ENCODE measurements around the gene PNLIPRP2.

DNA sequence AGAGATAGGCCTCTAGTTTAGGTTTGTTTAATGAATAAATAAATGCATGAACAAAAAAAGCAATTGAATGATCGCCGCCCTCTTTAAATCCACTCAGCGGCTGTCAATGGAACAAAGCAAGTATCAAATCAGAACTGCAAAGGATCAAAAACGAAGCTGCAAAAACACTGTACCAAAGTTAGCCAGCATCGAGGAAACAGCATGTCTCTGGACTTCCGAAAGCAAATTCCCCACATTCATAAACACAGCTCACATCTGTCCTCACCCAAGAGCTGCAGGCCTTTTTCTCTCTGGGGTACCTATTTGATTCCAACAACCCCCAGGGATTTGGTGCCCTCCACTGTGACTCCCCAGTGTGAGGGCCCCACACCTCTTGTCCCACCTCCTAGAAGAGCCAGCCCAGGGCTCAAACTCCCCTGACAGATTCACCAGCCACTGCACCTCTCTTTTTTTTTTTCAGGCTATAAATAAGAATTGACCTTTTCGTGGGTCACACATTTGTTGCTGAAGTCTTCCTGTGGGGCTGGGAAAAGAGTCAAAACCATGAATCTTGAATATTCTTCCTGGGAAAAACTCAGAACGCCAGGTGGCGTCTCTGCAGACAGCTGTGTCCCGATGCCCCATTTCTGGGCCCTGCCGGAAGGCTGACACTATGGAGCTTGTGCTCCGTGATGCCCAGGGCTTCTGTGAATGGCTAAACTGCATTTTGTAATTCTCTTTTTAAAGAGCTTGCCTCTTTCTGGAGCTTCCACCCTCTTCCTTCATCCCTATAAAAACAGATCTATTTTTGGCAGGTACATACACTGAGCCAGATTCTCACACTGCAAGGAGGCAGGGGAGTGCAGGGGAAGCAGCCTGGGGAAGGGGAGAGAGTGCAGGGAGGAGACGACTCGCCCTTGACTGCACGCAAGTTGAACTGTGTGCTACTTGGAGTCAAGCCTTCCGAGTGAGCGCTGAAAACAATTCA, 69.9 kb downstream of the PNLIPRP2 start:
- TF ChIP-seq, protein P1, sequence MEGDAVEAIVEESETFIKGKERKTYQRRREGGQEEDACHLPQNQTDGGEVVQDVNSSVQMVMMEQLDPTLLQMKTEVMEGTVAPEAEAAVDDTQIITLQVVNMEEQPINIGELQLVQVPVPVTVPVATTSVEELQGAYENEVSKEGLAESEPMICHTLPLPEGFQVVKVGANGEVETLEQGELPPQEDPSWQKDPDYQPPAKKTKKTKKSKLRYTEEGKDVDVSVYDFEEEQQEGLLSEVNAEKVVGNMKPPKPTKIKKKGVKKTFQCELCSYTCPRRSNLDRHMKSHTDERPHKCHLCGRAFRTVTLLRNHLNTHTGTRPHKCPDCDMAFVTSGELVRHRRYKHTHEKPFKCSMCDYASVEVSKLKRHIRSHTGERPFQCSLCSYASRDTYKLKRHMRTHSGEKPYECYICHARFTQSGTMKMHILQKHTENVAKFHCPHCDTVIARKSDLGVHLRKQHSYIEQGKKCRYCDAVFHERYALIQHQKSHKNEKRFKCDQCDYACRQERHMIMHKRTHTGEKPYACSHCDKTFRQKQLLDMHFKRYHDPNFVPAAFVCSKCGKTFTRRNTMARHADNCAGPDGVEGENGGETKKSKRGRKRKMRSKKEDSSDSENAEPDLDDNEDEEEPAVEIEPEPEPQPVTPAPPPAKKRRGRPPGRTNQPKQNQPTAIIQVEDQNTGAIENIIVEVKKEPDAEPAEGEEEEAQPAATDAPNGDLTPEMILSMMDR (IDR thresholded peaks at IDR 0.05; ENCODE audit: insufficient read depth, low read depth, low read length), result peak; percentile 33
- TF ChIP-seq EZH2 (IDR thresholded peaks at IDR 0.05; ENCODE audit: insufficient read depth, low read length), result no peak
